8988T (cell line): ENCODE results near the gene LRIG1.

Experiments
- DNase-seq: peaks from one replicate; pipeline ENCODE4 v3.0.0; 2011

The LRIG1 gene

GRCh38 chr3:66487465-66487864, 13.4 kb downstream of the LRIG1 start:
- no peak for DNase-seq

GRCh38 chr3:66486646-66487045, 14.2 kb downstream of the LRIG1 start:
- no peak for DNase-seq

GRCh38 chr3:66486202-66486601, 14.6 kb downstream of the LRIG1 start:
- no peak for DNase-seq

- no peak for DNase-seq
Observed at GRCh38 chr3:66485291-66485968, 15.4 kb downstream of the LRIG1 start.

GRCh38 chr3:66484106-66484844, 16.5 kb downstream of the LRIG1 start:
- DNase-seq: no peak

GRCh38 chr3:66483409-66483906, 17.4 kb downstream of the LRIG1 start:
- DNase-seq: no peak

- no peak for DNase-seq
Observed at GRCh38 chr3:66483006-66483405, 17.8 kb downstream of the LRIG1 start.

GRCh38 chr3:66482018-66482404, 18.8 kb downstream of the LRIG1 start:
- DNase-seq: no peak

GRCh38 chr3:66481071-66482017, 19.5 kb downstream of the LRIG1 start:
- no peak for DNase-seq

GRCh38 chr3:66480666-66481065, 20.2 kb downstream of the LRIG1 start:
- no peak for DNase-seq

GRCh38 chr3:66479532-66479947, 21.3 kb downstream of the LRIG1 start:
- no peak for DNase-seq

GRCh38 chr3:66478960-66479359, 21.9 kb downstream of the LRIG1 start:
- DNase-seq: no peak

GRCh38 chr3:66477856-66478255, 23.0 kb downstream of the LRIG1 start:
- no peak for DNase-seq

GRCh38 chr3:66476852-66477381, 23.9 kb downstream of the LRIG1 start:
- DNase-seq: no peak

- DNase-seq: no peak
Observed at GRCh38 chr3:66475386-66476020, 25.3 kb downstream of the LRIG1 start.

- no peak for DNase-seq
Observed at GRCh38 chr3:66473692-66474091, 27.1 kb downstream of the LRIG1 start.

- DNase-seq: no peak
Observed at GRCh38 chr3:66473181-66473580, 27.6 kb downstream of the LRIG1 start.

- no peak for DNase-seq
Observed at GRCh38 chr3:66472313-66473134, 28.3 kb downstream of the LRIG1 start.

- DNase-seq: no peak
Observed at GRCh38 chr3:66470956-66471686, 29.7 kb downstream of the LRIG1 start.

- no peak for DNase-seq
Observed at GRCh38 chr3:66470285-66470684, 30.5 kb downstream of the LRIG1 start.

- no peak for DNase-seq
Observed at GRCh38 chr3:66469220-66469640, 31.6 kb downstream of the LRIG1 start.
